ENCODE data around the gene TRPM5. TPM values are rescaled to one million over a fixed set of nuclear protein-coding genes. Genes with fewer than 3 reads are reported as not detected.

Gene TRPM5
- total RNA-seq, 1 donor from 2014 or later, result 0.34 TPM

DNA sequence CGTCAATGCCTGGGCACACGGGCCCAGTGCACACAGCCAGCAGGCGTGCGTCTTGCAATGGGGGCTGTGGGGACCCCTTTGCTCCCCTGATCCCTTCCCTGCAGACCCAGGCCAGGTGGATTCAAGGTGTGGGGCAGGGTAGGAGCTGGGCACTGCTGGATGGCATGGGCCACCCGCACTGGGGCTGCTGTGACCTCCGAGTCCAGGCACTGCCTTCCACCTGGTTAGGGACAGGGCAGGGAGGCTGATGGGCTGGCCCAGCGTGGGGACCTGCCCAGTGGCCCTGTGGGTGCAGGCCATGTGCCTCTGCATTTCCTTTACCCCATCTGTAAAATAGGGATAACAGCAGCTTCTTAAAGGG is 23.4 kb upstream of the TRPM5 start:
- H3K27ac ChIP-seq, result no peak overlapping the region
- H3K4me3 ChIP-seq, result no peak overlapping the region
- no peak overlapping the region for H3K4me3 Mint-ChIP-seq
- no peaks in the 10 kb centered on the region for H3K4me1 Mint-ChIP-seq
- H3K36me3 Mint-ChIP-seq, result no peaks in the 10 kb centered on the region
- peaks cover 63% of the 10 kb centered on the region for H3K27me3 ChIP-seq
- H3K27me3 Mint-ChIP-seq (ENCODE audit: insufficient read depth, low read depth), result peaks cover 9% of the 10 kb centered on the region
- no peak for TF ChIP-seq EZH2 (IDR thresholded peaks at IDR 0.05)
- TF ChIP-seq, protein P1, sequence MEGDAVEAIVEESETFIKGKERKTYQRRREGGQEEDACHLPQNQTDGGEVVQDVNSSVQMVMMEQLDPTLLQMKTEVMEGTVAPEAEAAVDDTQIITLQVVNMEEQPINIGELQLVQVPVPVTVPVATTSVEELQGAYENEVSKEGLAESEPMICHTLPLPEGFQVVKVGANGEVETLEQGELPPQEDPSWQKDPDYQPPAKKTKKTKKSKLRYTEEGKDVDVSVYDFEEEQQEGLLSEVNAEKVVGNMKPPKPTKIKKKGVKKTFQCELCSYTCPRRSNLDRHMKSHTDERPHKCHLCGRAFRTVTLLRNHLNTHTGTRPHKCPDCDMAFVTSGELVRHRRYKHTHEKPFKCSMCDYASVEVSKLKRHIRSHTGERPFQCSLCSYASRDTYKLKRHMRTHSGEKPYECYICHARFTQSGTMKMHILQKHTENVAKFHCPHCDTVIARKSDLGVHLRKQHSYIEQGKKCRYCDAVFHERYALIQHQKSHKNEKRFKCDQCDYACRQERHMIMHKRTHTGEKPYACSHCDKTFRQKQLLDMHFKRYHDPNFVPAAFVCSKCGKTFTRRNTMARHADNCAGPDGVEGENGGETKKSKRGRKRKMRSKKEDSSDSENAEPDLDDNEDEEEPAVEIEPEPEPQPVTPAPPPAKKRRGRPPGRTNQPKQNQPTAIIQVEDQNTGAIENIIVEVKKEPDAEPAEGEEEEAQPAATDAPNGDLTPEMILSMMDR (IDR thresholded peaks at IDR 0.05), result no peak
- TF ChIP-seq EZH2phosphoT487 (IDR thresholded peaks at IDR 0.05), result no peak
- H3K36me3 ChIP-seq, result no peaks in the 10 kb centered on the region
- H3K9ac ChIP-seq, result no peak overlapping the region
- no peaks in the 10 kb centered on the region for H3K4me1 ChIP-seq
- H3K79me2 ChIP-seq (ENCODE audit: low read depth), result no peaks in the 10 kb centered on the region
- H3K27ac Mint-ChIP-seq, result no peak overlapping the region
- H3K9me3 Mint-ChIP-seq, result no peaks in the 10 kb centered on the region
- DNase-seq (ENCODE audit: low spot score), result no peak
- no peak overlapping the region for H3K4me2 ChIP-seq
- H4K20me1 ChIP-seq (ENCODE audit: low read depth), result no peaks in the 10 kb centered on the region
- no peaks in the 10 kb centered on the region for H3K9me3 ChIP-seq (ENCODE audit: low read depth)
- no peak overlapping the region for H2AFZ ChIP-seq (replicated peaks)
- no peaks in the 10 kb centered on the region for H3F3A ChIP-seq (ENCODE audit: low read depth)

DNA sequence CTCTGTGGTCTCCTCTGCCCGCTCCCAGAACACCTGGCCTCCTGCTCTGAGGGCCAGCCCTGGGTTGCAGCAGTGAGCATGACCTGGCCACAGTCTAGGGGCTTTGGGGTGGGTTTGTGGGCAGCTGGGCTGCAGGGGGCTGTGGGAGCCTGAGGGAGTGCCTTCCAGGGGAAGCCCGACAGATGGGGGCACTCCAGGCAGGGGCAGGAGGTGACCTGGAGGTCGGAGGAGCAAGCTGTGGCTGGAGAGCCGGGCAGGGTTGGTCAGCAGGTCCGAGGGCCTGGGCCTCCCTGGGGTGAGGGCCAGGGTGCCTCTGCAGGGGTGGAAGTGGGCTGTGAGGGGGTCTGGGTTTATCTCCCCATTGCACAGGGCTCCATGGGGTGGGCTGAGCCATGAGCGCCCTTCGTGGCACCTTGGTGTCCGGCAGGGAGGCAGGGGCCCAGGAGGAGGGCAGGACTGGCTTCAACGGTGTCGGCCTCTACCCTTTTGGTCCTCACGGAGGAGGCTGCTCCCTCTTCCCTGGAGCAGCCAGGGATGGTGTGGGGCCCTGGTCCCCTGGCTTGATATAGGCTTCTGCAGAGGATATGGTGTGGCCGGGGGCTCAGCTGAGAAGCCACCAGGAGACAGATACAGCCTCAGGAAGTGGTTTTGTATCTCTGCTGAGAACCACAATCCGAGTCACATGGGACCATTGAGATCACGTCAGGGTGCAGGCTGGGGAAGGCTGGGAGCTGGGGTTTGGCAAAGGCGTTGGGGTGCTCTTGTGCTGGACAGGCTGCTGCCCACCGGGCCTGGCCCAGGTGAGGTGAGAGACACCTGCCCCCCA is 22.8 kb upstream of the TRPM5 start:
- H3K4me1 Mint-ChIP-seq, result no peaks in the 10 kb centered on the region
- Histone ChIP-seq H4K20me1 (ENCODE audit: low read depth) (no peaks in the 10 kb centered on the region), H3K4me3 (no peak overlapping the region), H3K9ac (no peak overlapping the region), H3K27ac (no peak overlapping the region), H3K4me1 (no peaks in the 10 kb centered on the region), H3K36me3 (no peaks in the 10 kb centered on the region), H3K9me3 (ENCODE audit: low read depth) (no peaks in the 10 kb centered on the region), H3K27me3 (peaks cover 63% of the 10 kb centered on the region), H3K79me2 (ENCODE audit: low read depth) (no peaks in the 10 kb centered on the region), H2AFZ (replicated peaks) (no peak overlapping the region), H3F3A (ENCODE audit: low read depth) (no peaks in the 10 kb centered on the region), H3K4me2 (no peak overlapping the region)
- H3K27ac Mint-ChIP-seq, result no peak overlapping the region
- no peaks in the 10 kb centered on the region for H3K9me3 Mint-ChIP-seq
- no peak overlapping the region for H3K4me3 Mint-ChIP-seq
- DNase-seq (ENCODE audit: low spot score), result no peak
- TF ChIP-seq EZH2 (IDR thresholded peaks at IDR 0.05) (no peak), EZH2phosphoT487 (IDR thresholded peaks at IDR 0.05) (no peak)
- TF ChIP-seq, protein P1 (IDR thresholded peaks at IDR 0.05), result no peak
- no peaks in the 10 kb centered on the region for H3K36me3 Mint-ChIP-seq
- peaks cover 5% of the 10 kb centered on the region for H3K27me3 Mint-ChIP-seq (ENCODE audit: insufficient read depth, low read depth)

DNA sequence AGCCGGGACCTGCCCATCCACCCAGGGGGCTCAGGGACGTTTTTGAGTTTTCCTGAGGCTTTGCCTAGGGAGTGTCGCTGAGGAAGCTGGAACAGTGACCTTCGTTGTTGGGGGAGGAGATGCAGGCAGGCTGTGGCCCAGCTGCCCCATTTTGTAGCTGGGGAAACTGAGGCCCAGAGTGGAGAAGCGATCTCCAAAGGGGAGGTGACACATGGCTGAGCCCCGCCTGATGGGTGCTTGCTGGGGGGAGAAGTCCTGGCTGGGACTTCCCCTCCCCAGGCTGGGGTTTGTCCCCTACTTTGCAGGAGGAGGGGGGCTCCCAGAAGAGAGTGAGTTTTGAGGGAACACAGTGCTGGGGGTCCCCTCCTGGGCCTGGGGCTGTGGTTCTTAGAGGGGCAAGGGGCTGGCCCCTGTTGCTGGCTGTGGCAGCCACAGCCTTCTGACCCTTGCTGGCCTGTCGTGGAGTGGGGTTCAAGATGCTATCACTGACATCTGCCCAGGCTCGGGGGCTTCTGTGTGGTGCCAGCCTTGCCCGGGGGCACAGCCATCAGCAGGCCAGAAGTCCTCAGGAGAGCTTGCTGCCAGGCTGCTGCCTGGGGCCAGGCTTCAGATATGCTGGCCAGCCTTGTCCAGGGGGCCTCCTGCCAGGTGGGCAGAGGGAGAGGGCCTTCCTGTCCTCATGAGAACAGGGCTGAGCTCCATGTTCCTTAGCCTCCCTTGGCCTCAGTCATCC is 21.9 kb upstream of the TRPM5 start:
- Histone ChIP-seq H3K27ac (no peak overlapping the region), H3K9ac (no peak overlapping the region), H3K4me3 (no peak overlapping the region), H3K4me2 (no peak overlapping the region), H3K79me2 (ENCODE audit: low read depth) (no peaks in the 10 kb centered on the region), H3K4me1 (no peaks in the 10 kb centered on the region), H3K9me3 (ENCODE audit: low read depth) (no peaks in the 10 kb centered on the region), H4K20me1 (ENCODE audit: low read depth) (no peaks in the 10 kb centered on the region), H2AFZ (replicated peaks) (no peak overlapping the region), H3K27me3 (peaks cover 58% of the 10 kb centered on the region), H3K36me3 (no peaks in the 10 kb centered on the region), H3F3A (ENCODE audit: low read depth) (no peaks in the 10 kb centered on the region)
- DNase-seq (ENCODE audit: low spot score), result no peak
- Mint-ChIP-seq H3K36me3 (no peaks in the 10 kb centered on the region), H3K9me3 (no peaks in the 10 kb centered on the region), H3K27ac (no peak overlapping the region), H3K27me3 (ENCODE audit: insufficient read depth, low read depth) (no peaks in the 10 kb centered on the region), H3K4me1 (no peaks in the 10 kb centered on the region), H3K4me3 (no peak overlapping the region)
- no peak for TF ChIP-seq EZH2 (IDR thresholded peaks at IDR 0.05)
- TF ChIP-seq EZH2phosphoT487 (IDR thresholded peaks at IDR 0.05), result no peak
- TF ChIP-seq, protein P1 (IDR thresholded peaks at IDR 0.05), result no peak

Data from neural progenitor cell (in vitro differentiated cells).